Chondrocyte (in vitro differentiated cells): ENCODE measurements around the gene UBL3. TPM values are rescaled to one million over a fixed set of nuclear protein-coding genes. Genes with fewer than 3 reads are reported as not detected.

Experiments used
- DNase-seq: peaks from one replicate; pipeline ENCODE4 v3.0.0; 2021; ENCODE audit warnings: mixed read lengths, low spot score
- H3K27ac Mint-ChIP-seq: one replicate; pipeline ENCODE4 v1.8.0; 2021; ENCODE audit warnings: mild to moderate bottlenecking, moderate library complexity, mixed read lengths; ENCODE audit not compliant: unreplicated experiment
- H3K27me3 Mint-ChIP-seq: 2 replicates; pipeline ENCODE4 v1.8.0; 2021; ENCODE audit warnings: low read depth, mixed read lengths
- H3K36me3 Mint-ChIP-seq: 2 replicates; pipeline ENCODE4 v1.8.0; 2021; ENCODE audit warnings: low read depth, mixed read lengths
- H3K4me1 Mint-ChIP-seq: 2 replicates; pipeline ENCODE4 v1.8.0; 2021; ENCODE audit warnings: low read depth, mild to moderate bottlenecking, mixed read lengths
- H3K4me3 Mint-ChIP-seq: one replicate; pipeline ENCODE4 v1.8.0; 2021; ENCODE audit warnings: mild to moderate bottlenecking, moderate library complexity, mixed read lengths; ENCODE audit not compliant: unreplicated experiment
- H3K9me3 Mint-ChIP-seq: 2 replicates; pipeline ENCODE4 v1.8.0; 2021; ENCODE audit warnings: low read depth, mixed read lengths
- total RNA-seq: library from RNA; stranded (reverse); gene quantifications from 3 replicates; pipeline ENCODE4 v1.2.1, GENCODE V29; 2021
- TF ChIP-seq, protein P1 (sequence below): fragments of 200-600 bp; sonication (generic); IDR thresholded peaks from 2 replicates; pipeline ENCODE4 v1.5.0; 2021; ENCODE audit warnings: antibody characterized with exemption, mild to moderate bottlenecking, moderate library complexity

UBL3 gene
- total RNA-seq, 1 donor from 2014 or later: 21.3 TPM

DNA sequence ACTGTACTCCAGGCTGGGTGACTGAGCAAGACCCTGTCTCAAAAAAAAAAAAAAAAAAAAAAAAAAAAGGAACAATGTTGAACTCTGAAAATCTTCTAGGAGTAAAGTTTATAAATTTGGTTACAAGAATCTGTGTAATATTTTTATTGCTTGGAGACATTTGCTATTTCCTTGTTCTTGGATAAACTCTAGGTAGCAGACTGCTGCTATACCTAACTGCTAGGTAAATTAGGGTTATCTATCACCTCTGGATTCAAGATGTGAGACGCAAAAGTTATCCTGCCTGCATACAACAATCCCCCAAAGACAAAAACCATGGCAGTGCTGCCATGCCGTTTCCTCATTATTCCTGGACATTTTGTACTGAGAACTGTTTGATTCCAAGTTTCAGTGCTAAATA is 33.7 kb downstream of the UBL3 start:
- no peaks in the 10 kb centered on the region for H3K9me3 Mint-ChIP-seq
- no peak for DNase-seq
- H3K27ac Mint-ChIP-seq: no peak overlapping the region
- H3K36me3 Mint-ChIP-seq: no peaks in the 10 kb centered on the region
- no peaks in the 10 kb centered on the region for H3K27me3 Mint-ChIP-seq
- H3K4me1 Mint-ChIP-seq: peaks cover 35% of the 10 kb centered on the region
- H3K4me3 Mint-ChIP-seq: no peak overlapping the region
- TF ChIP-seq, protein P1, sequence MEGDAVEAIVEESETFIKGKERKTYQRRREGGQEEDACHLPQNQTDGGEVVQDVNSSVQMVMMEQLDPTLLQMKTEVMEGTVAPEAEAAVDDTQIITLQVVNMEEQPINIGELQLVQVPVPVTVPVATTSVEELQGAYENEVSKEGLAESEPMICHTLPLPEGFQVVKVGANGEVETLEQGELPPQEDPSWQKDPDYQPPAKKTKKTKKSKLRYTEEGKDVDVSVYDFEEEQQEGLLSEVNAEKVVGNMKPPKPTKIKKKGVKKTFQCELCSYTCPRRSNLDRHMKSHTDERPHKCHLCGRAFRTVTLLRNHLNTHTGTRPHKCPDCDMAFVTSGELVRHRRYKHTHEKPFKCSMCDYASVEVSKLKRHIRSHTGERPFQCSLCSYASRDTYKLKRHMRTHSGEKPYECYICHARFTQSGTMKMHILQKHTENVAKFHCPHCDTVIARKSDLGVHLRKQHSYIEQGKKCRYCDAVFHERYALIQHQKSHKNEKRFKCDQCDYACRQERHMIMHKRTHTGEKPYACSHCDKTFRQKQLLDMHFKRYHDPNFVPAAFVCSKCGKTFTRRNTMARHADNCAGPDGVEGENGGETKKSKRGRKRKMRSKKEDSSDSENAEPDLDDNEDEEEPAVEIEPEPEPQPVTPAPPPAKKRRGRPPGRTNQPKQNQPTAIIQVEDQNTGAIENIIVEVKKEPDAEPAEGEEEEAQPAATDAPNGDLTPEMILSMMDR: no peak

DNA sequence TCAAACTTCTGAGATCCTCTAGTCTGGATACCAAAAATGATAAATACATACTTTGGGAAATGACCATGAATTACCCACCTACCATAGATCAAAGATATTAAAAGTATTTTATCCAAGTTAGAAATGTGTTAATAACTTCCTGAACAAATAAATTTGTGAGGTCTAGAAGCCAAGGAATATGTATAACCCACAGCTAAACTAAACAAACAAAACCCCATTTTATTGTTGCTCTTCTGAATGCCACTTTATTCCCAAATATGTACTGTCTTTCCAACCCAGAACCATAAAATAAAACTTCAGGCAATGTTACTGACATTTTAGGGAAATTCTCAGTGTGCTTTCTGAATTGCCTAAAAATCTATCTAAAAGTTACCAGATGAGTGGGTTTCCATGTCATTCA is 35.1 kb downstream of the UBL3 start:
- Mint-ChIP-seq H3K9me3 (no peaks in the 10 kb centered on the region), H3K27me3 (no peaks in the 10 kb centered on the region), H3K36me3 (no peaks in the 10 kb centered on the region), H3K27ac (no peak overlapping the region), H3K4me3 (no peak overlapping the region), H3K4me1 (peaks cover 42% of the 10 kb centered on the region)
- no peak for DNase-seq
- TF ChIP-seq, protein P1: no peak

DNA sequence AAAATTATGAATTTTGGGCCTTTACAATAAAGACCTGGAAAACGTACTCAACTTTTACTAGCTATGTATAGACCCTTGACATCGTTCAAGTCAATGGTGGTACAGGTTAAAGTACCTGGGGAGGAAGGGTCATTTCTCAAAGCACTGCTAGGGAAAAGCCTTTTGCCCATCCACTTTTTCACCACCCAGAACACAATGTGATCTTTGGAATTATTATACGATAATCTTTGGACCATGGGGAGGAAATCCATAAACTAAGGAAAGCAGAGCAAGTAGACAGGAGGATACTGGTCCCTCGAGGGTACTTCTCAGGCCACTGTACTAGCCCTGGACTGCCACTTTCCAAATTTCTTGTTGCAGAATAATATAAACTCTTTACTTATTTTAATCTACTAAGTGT is 39.5 kb downstream of the UBL3 start:
- Mint-ChIP-seq H3K27ac (no peak overlapping the region), H3K4me1 (peaks cover 48% of the 10 kb centered on the region), H3K4me3 (no peak overlapping the region), H3K27me3 (no peaks in the 10 kb centered on the region), H3K9me3 (no peaks in the 10 kb centered on the region), H3K36me3 (no peaks in the 10 kb centered on the region)
- TF ChIP-seq, protein P1: no peak
- DNase-seq: no peak

DNA sequence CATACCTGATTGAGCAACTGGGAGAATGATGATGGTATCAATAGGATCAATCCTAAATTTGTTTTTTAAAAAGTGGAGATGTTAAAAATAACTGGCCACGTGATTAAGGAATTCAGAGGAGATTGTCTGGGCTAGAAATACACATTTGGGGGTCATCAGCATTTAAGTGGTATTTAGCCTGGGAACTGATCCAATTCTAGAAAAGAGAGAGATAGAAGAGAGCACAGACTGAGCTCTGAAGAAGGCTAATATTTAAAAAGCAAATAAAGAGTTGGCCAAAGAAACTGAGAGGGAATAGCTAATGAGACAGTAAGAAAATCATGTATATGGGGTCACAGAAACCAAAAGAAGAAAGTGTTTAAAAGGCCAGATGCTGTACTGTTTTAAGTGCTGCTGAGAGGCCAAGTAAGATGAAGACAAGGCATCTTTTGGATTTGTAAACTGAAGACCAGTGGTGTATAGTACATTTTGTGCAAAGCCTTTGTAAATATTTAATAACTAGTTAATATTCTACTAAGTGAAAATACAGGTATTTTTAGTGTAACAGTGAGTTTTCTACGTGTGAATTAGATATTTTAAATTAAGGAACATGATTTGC is 40.2 kb downstream of the UBL3 start:
- Mint-ChIP-seq H3K4me1 (peaks cover 42% of the 10 kb centered on the region), H3K27me3 (no peaks in the 10 kb centered on the region), H3K4me3 (no peak overlapping the region), H3K36me3 (no peaks in the 10 kb centered on the region), H3K27ac (peak overlapping the region; percentile 64), H3K9me3 (no peaks in the 10 kb centered on the region)
- TF ChIP-seq, protein P1: no peak
- no peak for DNase-seq

DNA sequence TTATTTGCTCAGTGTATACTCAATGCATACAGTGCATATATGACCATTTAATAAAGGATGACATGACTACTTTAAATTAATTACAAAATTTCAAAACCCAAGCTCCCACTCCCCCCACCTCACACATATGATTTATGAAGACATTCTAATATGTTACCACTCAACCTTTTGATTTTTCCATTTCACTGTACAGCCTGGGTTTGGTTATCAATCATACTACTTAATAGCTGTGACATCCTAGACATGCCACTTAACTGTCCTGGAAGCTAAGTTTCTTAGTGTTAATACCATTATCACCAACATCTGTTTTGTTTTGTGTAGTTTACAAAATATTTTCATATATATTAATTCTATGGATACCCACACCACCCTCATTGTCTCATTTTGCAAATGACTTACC is 42.2 kb downstream of the UBL3 start:
- DNase-seq: no peak
- Mint-ChIP-seq H3K4me1 (peaks cover 38% of the 10 kb centered on the region), H3K36me3 (no peaks in the 10 kb centered on the region), H3K27ac (no peak overlapping the region), H3K4me3 (no peak overlapping the region), H3K9me3 (no peaks in the 10 kb centered on the region), H3K27me3 (no peaks in the 10 kb centered on the region)
- TF ChIP-seq, protein P1: no peak
